Lower leg skin (tissue), 3 donors: Measurements from ENCODE around the gene EPHA10.

Experiments used
- POLR2A ChIP-seq, 2 donors: fragments of 450-650 bp; IDR thresholded peaks; one replicate each; pipeline ENCODE4 v1.6.1; 2016 to 2017; ENCODE audit warnings: antibody characterized with exemption in 2 of 2, mild to moderate bottlenecking in 1 of 2, moderate library complexity in 1 of 2
- TF ChIP-seq, protein P1 (sequence below), 3 donors: fragments of 450-650 bp; IDR thresholded peaks; one replicate each; pipeline ENCODE4 v1.5.1; 2016; ENCODE audit warnings: antibody characterized with exemption in 3 of 3, mild to moderate bottlenecking in 3 of 3, moderate library complexity in 2 of 3

- TF ChIP-seq, protein P1, sequence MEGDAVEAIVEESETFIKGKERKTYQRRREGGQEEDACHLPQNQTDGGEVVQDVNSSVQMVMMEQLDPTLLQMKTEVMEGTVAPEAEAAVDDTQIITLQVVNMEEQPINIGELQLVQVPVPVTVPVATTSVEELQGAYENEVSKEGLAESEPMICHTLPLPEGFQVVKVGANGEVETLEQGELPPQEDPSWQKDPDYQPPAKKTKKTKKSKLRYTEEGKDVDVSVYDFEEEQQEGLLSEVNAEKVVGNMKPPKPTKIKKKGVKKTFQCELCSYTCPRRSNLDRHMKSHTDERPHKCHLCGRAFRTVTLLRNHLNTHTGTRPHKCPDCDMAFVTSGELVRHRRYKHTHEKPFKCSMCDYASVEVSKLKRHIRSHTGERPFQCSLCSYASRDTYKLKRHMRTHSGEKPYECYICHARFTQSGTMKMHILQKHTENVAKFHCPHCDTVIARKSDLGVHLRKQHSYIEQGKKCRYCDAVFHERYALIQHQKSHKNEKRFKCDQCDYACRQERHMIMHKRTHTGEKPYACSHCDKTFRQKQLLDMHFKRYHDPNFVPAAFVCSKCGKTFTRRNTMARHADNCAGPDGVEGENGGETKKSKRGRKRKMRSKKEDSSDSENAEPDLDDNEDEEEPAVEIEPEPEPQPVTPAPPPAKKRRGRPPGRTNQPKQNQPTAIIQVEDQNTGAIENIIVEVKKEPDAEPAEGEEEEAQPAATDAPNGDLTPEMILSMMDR (IDR thresholded peaks at IDR 0.05), result no peak
- no peak for TF ChIP-seq POLR2A (IDR thresholded peaks at IDR 0.05)
Observed at GRCh38 chr1:37741130-37741529, 23.8 kb downstream of the EPHA10 start.
